ENCODE data around the gene MAST4.

MAST4 gene

DNA sequence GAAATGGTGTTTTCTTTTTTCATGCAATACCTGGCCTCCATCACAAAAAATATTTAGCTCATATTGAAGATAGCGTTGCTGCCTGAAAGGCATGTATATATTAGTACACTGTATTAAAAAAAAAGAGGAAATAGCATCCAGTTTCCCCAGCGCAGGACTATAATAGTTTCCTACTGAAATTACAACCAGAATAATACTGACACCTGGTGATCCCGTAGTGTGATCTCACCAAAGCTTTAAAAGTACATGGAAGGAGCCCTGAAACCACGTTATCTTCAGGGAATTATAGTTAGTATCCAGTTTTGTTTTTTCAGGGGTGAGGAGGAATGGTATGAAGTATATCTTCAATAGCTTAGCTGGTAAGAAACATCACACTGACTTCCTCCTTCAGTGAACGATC, 335.5 kb downstream of the MAST4 start:
- Mint-ChIP-seq H3K9me3 (no peaks in the 10 kb centered on the region), H3K27me3 (peaks cover 10% of the 10 kb centered on the region), H3K27ac (no peak overlapping the region), H3K36me3 (no peaks in the 10 kb centered on the region), H3K4me3 (no peak overlapping the region), H3K4me1 (no peaks in the 10 kb centered on the region)
- DNase-seq: no peak
- CTCF ChIA-PET: interaction anchor here (0.7 kb wide), 1 partner anchor 36 kb away, joined by 3 read pairs; no protein-coding TSS in a partner anchor

DNA sequence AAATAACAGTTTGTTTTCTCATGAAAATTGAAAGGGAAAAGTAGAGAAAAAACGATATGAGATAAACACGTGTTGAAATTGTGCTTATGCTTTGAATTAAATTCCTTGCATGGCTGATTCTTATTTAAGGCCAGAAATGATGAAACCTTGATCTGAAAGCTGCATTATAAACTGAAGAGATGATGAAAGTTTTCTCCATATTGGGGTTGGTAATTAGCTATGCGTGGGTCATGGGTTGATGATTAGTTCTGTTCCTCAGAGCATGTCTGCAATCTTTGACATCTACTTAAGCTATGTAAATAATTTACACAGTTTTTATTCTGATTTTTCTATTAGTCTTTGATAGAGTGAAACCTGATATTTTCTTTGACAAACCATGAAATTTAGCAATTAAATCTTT, 336.3 kb downstream of the MAST4 start:
- Mint-ChIP-seq H3K9me3 (no peaks in the 10 kb centered on the region), H3K4me3 (no peak overlapping the region), H3K27ac (no peak overlapping the region), H3K27me3 (peaks cover 8% of the 10 kb centered on the region), H3K36me3 (no peaks in the 10 kb centered on the region), H3K4me1 (no peaks in the 10 kb centered on the region)
- CTCF ChIA-PET: no interaction called here
- no peak for DNase-seq

DNA sequence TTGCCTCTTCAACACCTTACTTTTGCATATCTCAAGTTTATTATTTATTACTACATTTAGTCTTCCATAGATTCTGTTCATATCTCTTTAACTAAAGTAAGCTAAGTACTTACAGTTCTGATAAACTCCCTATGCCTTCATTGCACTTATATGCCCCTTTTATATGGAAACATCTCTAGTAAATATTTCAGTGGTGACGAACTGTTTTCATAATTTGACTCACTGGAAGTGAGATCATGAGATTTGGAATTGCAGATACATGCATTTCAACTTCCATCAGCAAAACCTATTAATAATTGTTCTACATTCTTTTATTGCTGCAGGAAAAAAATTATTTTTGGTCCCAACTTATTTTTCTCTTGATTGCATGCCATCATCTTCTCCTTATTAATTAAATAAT, 336.9 kb downstream of the MAST4 start:
- Mint-ChIP-seq H3K4me1 (no peaks in the 10 kb centered on the region), H3K9me3 (no peaks in the 10 kb centered on the region), H3K36me3 (no peaks in the 10 kb centered on the region), H3K27me3 (peaks cover 7% of the 10 kb centered on the region), H3K4me3 (no peak overlapping the region), H3K27ac (no peak overlapping the region)
- CTCF ChIA-PET: no interaction called here
- no peak for DNase-seq

DNA sequence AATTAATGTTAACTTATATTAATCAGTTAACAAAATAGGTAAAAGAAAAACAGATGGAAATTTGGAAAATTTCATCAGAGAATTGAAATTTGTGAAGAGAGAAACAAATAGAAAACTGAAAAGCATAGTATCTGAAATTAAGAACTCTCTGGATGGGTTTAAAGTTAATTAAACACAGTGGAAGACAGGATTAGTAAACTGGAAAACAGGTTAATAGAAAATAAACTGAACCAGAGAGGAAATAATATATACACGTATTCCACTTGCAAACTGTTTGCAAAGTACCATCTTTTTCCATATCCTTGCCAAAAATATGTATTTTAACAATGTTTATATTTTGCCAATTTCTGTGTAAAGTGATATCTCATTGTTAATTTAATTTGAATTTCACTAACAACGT, 342.9 kb downstream of the MAST4 start:
- CTCF ChIA-PET: no interaction called here
- no peak for DNase-seq
- peaks cover 7% of the 10 kb centered on the region for H3K27me3 Mint-ChIP-seq
- no peaks in the 10 kb centered on the region for H3K9me3 Mint-ChIP-seq
- H3K27ac Mint-ChIP-seq: no peak overlapping the region
- H3K4me3 Mint-ChIP-seq: no peak overlapping the region
- peaks cover 5% of the 10 kb centered on the region for H3K4me1 Mint-ChIP-seq
- peaks cover 1% of the 10 kb centered on the region for H3K36me3 Mint-ChIP-seq

DNA sequence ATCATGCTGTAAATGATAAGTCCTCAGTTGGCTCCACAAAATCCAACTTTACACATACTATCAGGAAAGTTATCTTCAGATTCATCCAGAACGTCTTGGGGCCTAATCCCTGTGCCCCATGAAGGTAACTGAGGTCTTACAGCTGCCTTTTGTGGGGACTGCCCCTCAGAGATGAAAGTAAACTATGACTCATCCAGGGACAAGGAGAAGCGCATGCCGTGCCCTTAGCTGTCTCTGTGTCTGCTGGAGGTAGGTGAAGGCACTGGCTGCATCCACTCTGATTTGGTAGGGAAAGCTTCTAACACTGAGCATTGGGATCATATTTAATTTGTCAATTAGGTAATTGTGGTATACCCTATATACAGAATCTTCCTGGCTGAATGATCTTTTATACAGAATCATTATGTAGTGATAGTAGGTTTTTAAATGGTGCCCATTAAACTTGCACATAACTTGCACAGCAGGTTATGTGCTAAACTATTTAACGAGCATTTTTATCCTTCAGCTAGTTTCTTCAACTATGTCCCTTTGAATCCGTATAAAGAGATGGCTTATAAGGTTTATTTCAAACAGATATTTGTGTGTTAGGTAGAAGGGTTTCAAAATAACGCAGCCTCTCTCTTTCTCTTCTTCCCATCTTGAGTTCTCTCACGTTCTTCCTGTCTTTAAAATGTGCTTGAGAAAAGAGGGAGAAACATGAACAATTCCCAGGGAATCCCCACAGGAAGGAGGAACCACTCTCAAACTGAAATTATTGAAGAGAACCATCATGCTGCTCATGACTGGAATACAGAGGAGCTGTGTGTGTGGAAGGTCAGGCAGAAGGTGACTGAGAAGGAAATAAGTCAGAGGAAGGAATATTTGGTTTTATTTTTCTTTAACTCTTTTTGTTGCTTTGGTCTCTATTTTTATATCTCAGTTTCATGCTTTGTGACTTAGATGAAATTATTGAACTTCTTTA, 349.5 kb downstream of the MAST4 start:
- CTCF ChIA-PET: no interaction called here
- Mint-ChIP-seq H3K9me3 (no peaks in the 10 kb centered on the region), H3K4me1 (peaks cover 5% of the 10 kb centered on the region), H3K36me3 (no peaks in the 10 kb centered on the region), H3K27me3 (peaks cover 7% of the 10 kb centered on the region), H3K4me3 (no peak overlapping the region), H3K27ac (no peak overlapping the region)
- DNase-seq: no peak

DNA sequence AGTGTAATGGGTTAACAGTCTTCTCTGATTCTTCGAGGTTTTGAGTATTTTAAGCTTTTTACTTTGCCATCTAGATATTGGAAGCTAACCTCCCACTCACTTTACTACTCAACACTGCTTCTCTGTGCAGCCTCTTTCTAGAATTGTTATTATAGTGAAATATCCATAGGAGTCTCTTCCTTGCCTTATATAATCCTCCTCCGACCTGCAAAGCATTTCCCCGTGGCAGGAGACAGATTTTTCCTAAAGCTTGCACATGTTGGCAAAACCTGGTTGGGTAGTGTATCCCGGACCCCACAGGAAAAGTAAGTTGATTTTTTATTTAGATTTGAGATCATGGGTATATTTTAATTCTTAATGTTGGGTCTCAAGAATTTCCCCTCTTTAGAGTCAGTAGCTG, 351.3 kb downstream of the MAST4 start:
- DNase-seq: no peak
- peaks cover 2% of the 10 kb centered on the region for H3K36me3 Mint-ChIP-seq
- H3K9me3 Mint-ChIP-seq: peaks cover 3% of the 10 kb centered on the region
- peaks cover 7% of the 10 kb centered on the region for H3K27me3 Mint-ChIP-seq
- no peak overlapping the region for H3K27ac Mint-ChIP-seq
- CTCF ChIA-PET: no interaction called here
- no peak overlapping the region for H3K4me3 Mint-ChIP-seq
- H3K4me1 Mint-ChIP-seq: peaks cover 8% of the 10 kb centered on the region

DNA sequence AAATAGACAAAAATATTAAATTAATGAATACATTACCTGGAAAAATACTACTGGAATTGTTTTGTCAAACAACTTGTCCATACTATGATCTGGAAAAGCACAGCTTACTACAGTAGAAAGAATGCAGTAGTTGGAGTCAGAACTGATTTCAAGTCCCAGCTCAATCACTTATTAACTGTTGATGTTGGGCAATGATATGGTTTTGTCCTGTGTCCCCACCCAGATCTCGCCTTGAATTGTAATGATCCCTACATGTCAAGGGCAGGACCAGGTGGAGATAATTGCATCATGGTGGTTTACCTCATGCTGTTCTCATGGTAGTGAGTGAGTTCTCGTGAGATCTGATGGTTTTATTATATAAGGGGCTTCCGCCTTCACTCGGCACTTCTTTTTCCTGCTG, 352.9 kb downstream of the MAST4 start:
- Mint-ChIP-seq H3K27ac (no peak overlapping the region), H3K27me3 (peaks cover 7% of the 10 kb centered on the region), H3K4me1 (peaks cover 11% of the 10 kb centered on the region), H3K36me3 (peaks cover 2% of the 10 kb centered on the region), H3K9me3 (peaks cover 3% of the 10 kb centered on the region), H3K4me3 (no peak overlapping the region)
- CTCF ChIA-PET: no interaction called here
- DNase-seq: no peak

DNA sequence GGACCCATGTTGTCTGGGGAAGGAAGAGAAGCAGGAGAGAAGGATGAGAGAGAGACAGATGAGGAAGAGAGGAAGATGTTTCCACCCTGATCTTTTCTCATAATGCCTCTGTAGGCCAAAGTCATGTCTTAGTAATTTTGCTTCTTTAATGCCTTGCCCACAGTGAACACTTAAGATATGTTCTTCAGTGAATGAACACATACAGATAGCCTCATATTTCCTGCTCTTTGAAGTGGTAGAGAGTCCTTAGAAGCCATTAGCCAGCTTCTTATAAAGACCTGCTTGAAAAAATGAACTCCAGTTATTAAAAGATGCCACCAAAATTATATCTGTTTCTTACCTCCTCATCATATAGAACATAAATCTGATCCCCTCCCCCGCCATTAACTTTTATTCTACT, 356.0 kb downstream of the MAST4 start:
- CTCF ChIA-PET: interaction anchor here (1.2 kb wide), 1 partner anchor 35 kb away, joined by 3 read pairs; no protein-coding TSS in a partner anchor
- no peak overlapping the region for H3K4me3 Mint-ChIP-seq
- H3K27ac Mint-ChIP-seq: no peak overlapping the region
- H3K9me3 Mint-ChIP-seq: peaks cover 3% of the 10 kb centered on the region
- no peaks in the 10 kb centered on the region for H3K27me3 Mint-ChIP-seq
- peaks cover 11% of the 10 kb centered on the region for H3K4me1 Mint-ChIP-seq
- peaks cover 2% of the 10 kb centered on the region for H3K36me3 Mint-ChIP-seq
- no peak for DNase-seq

DNA sequence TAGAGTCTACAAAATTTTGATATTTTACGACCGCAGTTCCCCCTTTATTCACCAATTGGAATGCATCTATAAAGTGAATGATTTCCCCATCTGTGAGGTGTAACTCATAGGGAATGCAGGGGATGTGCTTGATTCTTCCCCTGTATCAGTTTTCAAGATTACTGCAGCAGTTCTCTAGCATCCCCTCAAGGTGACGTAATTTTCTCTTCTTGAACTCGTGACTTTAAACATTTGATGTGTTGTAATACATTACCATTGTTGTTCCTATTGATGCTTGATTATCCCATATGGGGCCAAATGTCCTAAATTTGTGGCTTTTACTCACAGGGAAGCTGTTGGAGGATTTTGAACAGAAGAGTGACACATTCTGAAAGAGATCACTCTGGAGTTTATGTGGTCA, 360.2 kb downstream of the MAST4 start:
- CTCF ChIA-PET: no interaction called here
- Mint-ChIP-seq H3K36me3 (peaks cover 2% of the 10 kb centered on the region), H3K27me3 (no peaks in the 10 kb centered on the region)

DNA sequence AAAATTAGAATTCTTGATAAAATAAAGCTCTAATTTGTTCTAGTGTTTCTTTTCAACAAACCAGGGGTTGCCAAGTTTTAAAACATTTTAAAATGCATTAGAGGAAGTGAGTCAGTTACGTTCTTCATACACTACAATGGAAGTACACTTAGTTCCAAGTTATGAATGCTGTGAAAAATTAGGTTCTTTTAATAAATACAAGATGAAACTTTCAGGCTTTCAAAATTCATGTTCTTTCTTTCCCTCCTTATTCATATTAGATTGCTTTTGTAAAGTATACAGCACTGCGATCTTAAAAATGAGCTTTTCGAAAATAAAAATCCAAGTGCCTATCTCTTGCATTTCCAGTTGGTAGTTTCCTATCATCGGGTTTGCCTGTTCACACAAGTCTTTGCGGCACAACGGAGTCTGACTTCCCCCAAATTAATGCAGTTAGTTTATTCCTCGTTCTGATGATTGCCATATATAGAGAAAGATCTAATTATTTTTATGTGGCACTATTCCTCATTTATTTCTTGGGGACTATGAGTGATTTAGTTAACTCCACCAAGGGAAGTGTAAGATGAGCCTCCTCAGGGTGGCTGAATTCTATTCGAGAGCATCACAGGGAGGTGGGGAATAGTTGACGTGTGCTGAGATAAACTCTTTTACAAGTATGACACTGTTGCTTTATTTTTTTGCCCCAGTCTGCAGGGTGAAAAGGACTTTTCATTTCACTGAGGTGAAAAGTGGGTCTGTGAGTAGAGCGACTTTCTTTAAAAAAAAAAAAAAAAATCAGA, 362.2 kb downstream of the MAST4 start:
- Mint-ChIP-seq H3K27me3 (no peaks in the 10 kb centered on the region), H3K36me3 (no peaks in the 10 kb centered on the region), H3K4me3 (no peak overlapping the region), H3K9me3 (no peaks in the 10 kb centered on the region), H3K4me1 (no peaks in the 10 kb centered on the region), H3K27ac (no peak overlapping the region)
- CTCF ChIA-PET: no interaction called here
- DNase-seq: no peak

More for the DNA sequence above, 360.2 kb downstream of the MAST4 start:
- peaks cover 11% of the 10 kb centered on the region for H3K4me1 Mint-ChIP-seq
- no peak overlapping the region for H3K4me3 Mint-ChIP-seq
- no peak for DNase-seq
- H3K9me3 Mint-ChIP-seq: peaks cover 3% of the 10 kb centered on the region
- no peak overlapping the region for H3K27ac Mint-ChIP-seq

DNA sequence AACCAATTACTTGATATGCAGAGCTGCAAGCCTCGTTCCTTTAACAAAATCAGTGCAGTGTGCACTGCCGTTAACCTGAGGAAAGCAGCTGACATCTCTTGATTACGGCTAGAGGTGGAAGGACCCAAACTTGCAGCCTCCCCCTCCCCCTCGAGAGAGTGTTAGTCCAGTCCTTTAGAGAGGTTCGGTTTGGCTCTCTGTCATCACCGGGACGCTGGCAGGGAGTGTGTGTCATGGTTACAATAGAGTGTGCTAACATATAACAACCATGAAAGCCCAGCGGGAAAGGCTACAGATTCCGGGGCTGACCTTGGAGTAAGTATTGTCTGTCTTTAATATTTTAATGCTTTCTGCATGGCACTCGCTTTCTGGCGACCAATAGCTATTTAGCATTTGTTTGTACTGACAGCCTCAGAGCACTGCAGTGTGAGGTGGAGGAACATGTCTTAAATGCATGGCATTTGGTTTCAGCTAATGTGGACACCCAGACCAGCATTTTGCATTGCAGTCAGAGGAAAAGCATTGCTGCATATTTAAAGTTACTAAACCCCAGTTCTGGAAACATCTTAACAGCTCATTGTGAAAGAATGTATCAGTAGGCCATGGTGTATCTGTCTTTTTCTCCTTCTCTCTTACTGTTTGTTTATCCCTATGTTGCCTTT, 362.9 kb downstream of the MAST4 start:
- no peaks in the 10 kb centered on the region for H3K4me1 Mint-ChIP-seq
- no peaks in the 10 kb centered on the region for H3K9me3 Mint-ChIP-seq
- CTCF ChIA-PET: no interaction called here
- no peak for DNase-seq
- no peaks in the 10 kb centered on the region for H3K27me3 Mint-ChIP-seq
- no peaks in the 10 kb centered on the region for H3K36me3 Mint-ChIP-seq
- H3K4me3 Mint-ChIP-seq: no peak overlapping the region
- no peak overlapping the region for H3K27ac Mint-ChIP-seq

DNA sequence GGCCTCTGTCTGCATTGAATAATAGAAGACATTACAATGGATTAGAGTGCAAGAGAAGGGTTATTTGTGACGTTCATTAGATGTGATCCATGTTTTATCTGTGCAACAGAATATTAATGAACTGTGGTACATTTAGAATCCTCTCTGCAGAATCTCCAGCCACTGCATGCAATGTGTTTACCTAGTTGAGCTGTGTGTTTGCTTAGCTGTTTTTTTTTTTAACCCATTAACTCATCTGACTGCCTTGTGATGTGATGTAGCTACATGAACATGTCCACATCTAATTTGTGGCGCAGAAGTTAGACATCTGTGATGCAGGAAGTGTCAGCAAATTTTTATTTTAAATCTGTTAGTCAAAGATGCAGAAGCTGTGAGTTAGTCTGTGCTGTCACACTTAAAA, 363.5 kb downstream of the MAST4 start:
- Mint-ChIP-seq H3K4me3 (no peak overlapping the region), H3K36me3 (no peaks in the 10 kb centered on the region), H3K9me3 (no peaks in the 10 kb centered on the region), H3K27me3 (no peaks in the 10 kb centered on the region), H3K4me1 (no peaks in the 10 kb centered on the region), H3K27ac (no peak overlapping the region)
- CTCF ChIA-PET: no interaction called here
- no peak for DNase-seq

DNA sequence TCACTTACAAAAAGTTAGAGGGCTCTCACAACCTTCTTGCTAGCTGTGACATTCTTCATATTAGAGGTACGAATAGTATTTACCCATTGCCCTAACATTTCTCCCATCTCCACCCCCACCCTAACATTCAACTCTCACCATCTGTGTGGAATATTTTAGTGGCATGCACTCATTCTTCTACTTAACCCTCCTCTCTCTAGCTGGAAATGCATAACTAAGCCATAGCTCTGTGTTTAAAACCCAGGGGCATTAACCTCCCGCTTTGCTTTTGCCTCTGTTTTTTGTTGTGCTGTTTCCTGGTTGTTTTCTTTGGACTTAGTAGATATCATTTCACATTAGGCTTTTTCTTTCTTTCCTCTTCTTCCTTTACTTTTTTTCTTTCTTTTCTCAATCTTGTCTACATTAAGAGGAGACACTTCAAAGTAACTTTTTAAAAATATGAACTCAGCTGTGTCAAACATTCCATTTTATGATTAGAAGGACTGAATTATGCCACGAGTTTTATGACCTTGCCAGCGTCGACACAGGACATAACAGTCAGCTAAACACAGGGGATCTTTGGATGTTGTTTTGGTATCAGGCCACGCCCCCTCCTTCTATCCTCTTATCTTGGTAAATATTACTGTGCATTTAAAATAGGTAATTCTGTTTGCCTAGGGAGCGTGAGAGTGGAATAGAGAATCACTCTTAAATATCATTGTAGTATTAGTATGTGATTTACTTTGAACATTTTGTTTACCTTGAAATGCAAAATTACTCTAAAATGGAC, 364.4 kb downstream of the MAST4 start:
- H3K36me3 Mint-ChIP-seq: no peaks in the 10 kb centered on the region
- no peak for DNase-seq
- CTCF ChIA-PET: no interaction called here
- H3K4me1 Mint-ChIP-seq: no peaks in the 10 kb centered on the region
- no peak overlapping the region for H3K27ac Mint-ChIP-seq
- no peak overlapping the region for H3K4me3 Mint-ChIP-seq
- no peaks in the 10 kb centered on the region for H3K9me3 Mint-ChIP-seq
- H3K27me3 Mint-ChIP-seq: no peaks in the 10 kb centered on the region

DNA sequence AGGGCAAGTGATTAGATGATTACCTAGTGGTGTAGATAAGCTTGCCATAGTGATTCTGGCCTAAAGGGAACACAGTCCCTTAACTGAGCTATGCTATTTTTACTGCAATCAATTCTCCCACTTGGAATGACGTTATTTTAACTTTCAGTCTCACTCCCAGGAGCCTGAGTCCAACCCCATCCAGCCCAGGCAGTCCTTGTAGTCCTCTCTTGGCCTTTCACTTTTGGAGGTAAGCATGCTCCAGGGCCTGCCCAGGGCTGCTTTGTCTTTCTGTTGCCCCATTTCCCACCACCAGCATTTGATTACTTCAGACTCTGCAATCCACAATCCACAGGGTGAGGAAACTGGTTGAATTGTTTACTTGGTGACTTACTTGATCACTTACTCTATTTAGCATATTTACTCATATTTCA, 367.4 kb downstream of the MAST4 start:
- Mint-ChIP-seq H3K9me3 (no peaks in the 10 kb centered on the region), H3K36me3 (no peaks in the 10 kb centered on the region), H3K4me3 (no peak overlapping the region), H3K27ac (no peak overlapping the region), H3K4me1 (no peaks in the 10 kb centered on the region), H3K27me3 (no peaks in the 10 kb centered on the region)
- no peak for DNase-seq
- CTCF ChIA-PET: no interaction called here

Data from activated naive CD4-positive, alpha-beta T cell treated with anti-CD3 and anti-CD28 coated beads, Interleukin-2, amount 10 ng/mL, durations not matched to agents 7 days and 5 days (primary cell).